Pancreas (tissue), 10 donors: ENCODE results near the gene CLIC5. TPM values are rescaled to one million over a fixed set of nuclear protein-coding genes. Genes with fewer than 3 reads are reported as not detected.

Source experiments
- ATAC-seq, 4 donors: fragments of 200-7000 bp; cut with Tn5 transposase; one replicate each; pipeline versions ENCODE4 v1.8.0 to v1.9.1; 2020; ENCODE audit warnings: mild to moderate bottlenecking in 4 of 4, moderate library complexity in 4 of 4
- DNase-seq, 6 donors: peaks; one replicate each; pipeline ENCODE4 v3.0.0-alpha.2; 2020
- FAIRE-seq: peaks from 2 replicates; lab custom pipeline; 2012; peaks lifted over from hg19 to GRCh38; lab: Jason Lieb, UNC
- H3K27ac ChIP-seq, 4 donors: fragments of 200-600 bp; sonication (generic); 1 replicate in 3 of 4; 2 replicates in 1 of 4; pipeline versions ENCODE4 v1.5.0 to v1.8.0; 2020
- H3K27me3 ChIP-seq, 4 donors: fragments of 200-600 bp; one replicate each; pipeline ENCODE4 v1.8.0; 2021
- H3K36me3 ChIP-seq, 3 donors: fragments of 200-600 bp; sonication (generic) in 1 of 3; one replicate each; pipeline versions ENCODE4 v1.5.0 to v1.8.0; 2020 to 2021
- H3K4me1 ChIP-seq, 3 donors: fragments of 200-600 bp; one replicate each; pipeline ENCODE4 v1.8.0; 2021
- H3K4me3 ChIP-seq, 4 donors: fragments of 200-600 bp; sonication (generic) in 2 of 4; one replicate each; pipeline versions ENCODE4 v1.5.0 to v1.8.0; 2020 to 2021
- H3K9me3 ChIP-seq, 4 donors: fragments of 200-600 bp; one replicate each; pipeline ENCODE4 v1.8.0; 2021
- WGBS, 2 donors: extraction: QIAGEN DNeasy Blood & Tissue Kit; methylation state at CpG; one replicate each; pipeline ENCODE4 v1.1.7; 2013; 5-methylcytosine and 5-hydroxymethylcytosine counted together
- intact Hi-C, 3 donors: fragments of 100-400 bp; cut with DNase I; formaldehyde crosslinking; loops; one replicate each; pipeline versions ENCODE4 v1.11.1 to v1.14.2; 2022
- polyA plus RNA-seq, 2 donors: library from polyadenylated mRNA; stranded (reverse); fragments of 200-250 nt; gene quantifications; one replicate each; pipeline ENCODE4 v1.2.3, GENCODE V29; 2013
- total RNA-seq, 6 donors: library from RNA; stranded (reverse); fragmentation: NEBNext Ultra II Directional in 4 of 6; extraction: Animal tissue kit (Norgen Biotek cat#: 25700) in 4 of 6; gene quantifications; one replicate each; pipeline versions ENCODE4 v1.2.1 to v1.2.4, GENCODE V29; 2021 to 2023
- TF ChIP-seq, protein P1 (sequence below), 4 donors: fragments of 200-600 bp; sonication (generic) in 3 of 4; IDR thresholded peaks; one replicate each; pipeline versions ENCODE4 v1.5.0 to v1.8.0; 2021; ENCODE audit warnings: antibody characterized with exemption in 4 of 4
- donor health status: healthy with polysubstance abuse.
- donor health status: DM: no; HTN: no; CAD: no; lungs with moderate emphysema.
- donor health status: DM: no; HTN: no; CAD: no.
- donor health status: control.
- donor health status: control.
- donor health status: Bipolar disorder and iron deficiency.
- donor health status: DM: yes; HTN: yes; CAD: no.
- donor health status: DM: no; HTN: no; CAD: no.
- donor health status: DM: no; HTN: no; CAD: no.
- donor health status: DM: yes; HTN: yes; CAD: no.

Gene CLIC5
- total and polyA plus RNA-seq, 8 donors = 0.53 to 2.1 (median 1.3) TPM

- H3K4me1 ChIP-seq = no peaks in the 10 kb centered on the region
- no peak overlapping the region for H3K27ac ChIP-seq
- 79 to 84% methylated on average over 5 of the region's 5 CpGs for WGBS, 2 donors
- H3K27me3 ChIP-seq = no peaks in the 10 kb centered on the region
- FAIRE-seq = no peak
- no peak for ATAC-seq
- intact Hi-C loops = no loop called here
- H3K9me3 ChIP-seq = no peaks in the 10 kb centered on the region
- TF ChIP-seq, protein P1, sequence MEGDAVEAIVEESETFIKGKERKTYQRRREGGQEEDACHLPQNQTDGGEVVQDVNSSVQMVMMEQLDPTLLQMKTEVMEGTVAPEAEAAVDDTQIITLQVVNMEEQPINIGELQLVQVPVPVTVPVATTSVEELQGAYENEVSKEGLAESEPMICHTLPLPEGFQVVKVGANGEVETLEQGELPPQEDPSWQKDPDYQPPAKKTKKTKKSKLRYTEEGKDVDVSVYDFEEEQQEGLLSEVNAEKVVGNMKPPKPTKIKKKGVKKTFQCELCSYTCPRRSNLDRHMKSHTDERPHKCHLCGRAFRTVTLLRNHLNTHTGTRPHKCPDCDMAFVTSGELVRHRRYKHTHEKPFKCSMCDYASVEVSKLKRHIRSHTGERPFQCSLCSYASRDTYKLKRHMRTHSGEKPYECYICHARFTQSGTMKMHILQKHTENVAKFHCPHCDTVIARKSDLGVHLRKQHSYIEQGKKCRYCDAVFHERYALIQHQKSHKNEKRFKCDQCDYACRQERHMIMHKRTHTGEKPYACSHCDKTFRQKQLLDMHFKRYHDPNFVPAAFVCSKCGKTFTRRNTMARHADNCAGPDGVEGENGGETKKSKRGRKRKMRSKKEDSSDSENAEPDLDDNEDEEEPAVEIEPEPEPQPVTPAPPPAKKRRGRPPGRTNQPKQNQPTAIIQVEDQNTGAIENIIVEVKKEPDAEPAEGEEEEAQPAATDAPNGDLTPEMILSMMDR (IDR thresholded peaks at IDR 0.05) = no peak
- no peak overlapping the region for H3K4me3 ChIP-seq
- H3K36me3 ChIP-seq = no peaks in the 10 kb centered on the region
- DNase-seq = peak in 1 of 6 donors; percentile 24
These were observed 178.7 kb downstream of the CLIC5 start for GRCh38 chr6:45836984-45837383.

DNA sequence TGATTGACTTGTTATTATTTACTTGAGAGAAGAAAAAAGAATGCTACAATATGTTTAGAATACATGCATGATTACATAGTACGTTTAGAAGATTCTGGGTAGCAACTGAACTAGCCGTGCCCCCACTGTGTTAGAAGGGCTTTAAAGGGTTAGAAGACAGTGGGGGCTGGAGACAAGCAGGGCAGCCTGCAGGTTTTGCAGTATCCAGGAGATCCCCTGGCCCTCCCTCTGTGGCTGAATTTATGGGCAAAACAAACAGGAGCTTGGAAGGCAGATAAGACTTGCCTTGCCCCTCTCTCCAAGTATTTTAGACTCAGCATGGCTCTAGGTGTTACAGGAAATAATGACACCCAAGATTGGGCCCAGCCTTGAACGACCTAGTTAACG lies 179.2 kb downstream of the CLIC5 start:
- WGBS, 2 donors = 78 to 83% methylated on average over 4 of the region's 4 CpGs
- no peak for DNase-seq

GRCh38 chr6:45835721-45836437 lies 179.8 kb downstream of the CLIC5 start:
- intact Hi-C loops = no loop called here
- FAIRE-seq = no peak
- 86 to 94% methylated on average over 4 of the region's 4 CpGs for WGBS, 2 donors

More for the DNA sequence above, 179.2 kb downstream of the CLIC5 start:
- FAIRE-seq (no peak), ATAC-seq (no peak)
- Histone ChIP-seq H3K4me3 (no peak overlapping the region), H3K27ac (no peak overlapping the region), H3K27me3 (no peaks in the 10 kb centered on the region), H3K9me3 (no peaks in the 10 kb centered on the region), H3K36me3 (no peaks in the 10 kb centered on the region), H3K4me1 (no peaks in the 10 kb centered on the region)
- TF ChIP-seq, protein P1 (IDR thresholded peaks at IDR 0.05) = no peak
- intact Hi-C loops = no loop called here

GRCh38 chr6:45832063-45832462 lies 183.6 kb downstream of the CLIC5 start:
- Histone ChIP-seq H3K27ac (no peak overlapping the region), H3K4me1 (no peaks in the 10 kb centered on the region), H3K9me3 (no peaks in the 10 kb centered on the region), H3K4me3 (no peak overlapping the region), H3K27me3 (no peaks in the 10 kb centered on the region), H3K36me3 (no peaks in the 10 kb centered on the region)
- TF ChIP-seq, protein P1 (IDR thresholded peaks at IDR 0.05) = no peak
- no peak for FAIRE-seq
- WGBS, 2 donors = 80 to 81% methylated on average over 5 of the region's 5 CpGs
- no peak for ATAC-seq
- no peak for DNase-seq
- intact Hi-C loops = no loop called here

More at GRCh38 chr6:45835721-45836437, 179.8 kb downstream of the CLIC5 start:
- ATAC-seq (no peak), DNase-seq (no peak)
- no peaks in the 10 kb centered on the region for H3K36me3 ChIP-seq
- no peak overlapping the region for H3K27ac ChIP-seq
- H3K4me1 ChIP-seq = no peaks in the 10 kb centered on the region
- H3K4me3 ChIP-seq = no peak overlapping the region
- no peaks in the 10 kb centered on the region for H3K27me3 ChIP-seq
- TF ChIP-seq, protein P1 (IDR thresholded peaks at IDR 0.05) = no peak
- no peaks in the 10 kb centered on the region for H3K9me3 ChIP-seq

Other genes with a start within 250 kb of the CLIC5 start
- gene ENPP4, start 114.1 kb upstream of the CLIC5 start, total RNA-seq = 10 to 100 TPM in 1 of 6 donors, 1 to 10 TPM in 5; 5.0 to 10.0 (median 6.7) TPM
- gene ENPP4, start 114.1 kb upstream of the CLIC5 start, polyA plus RNA-seq = 1 to 10 TPM; 2.8 to 9.9 TPM
- gene ENPP5, start 155.1 kb upstream of the CLIC5 start, total RNA-seq = 10 to 100 TPM in 1 of 6 donors, 1 to 10 TPM in 5; 3.4 to 12.4 (median 5.3) TPM
- 10 to 100 TPM in 1 of 2 donors, 1 to 10 TPM in 1; 2.7 to 12.3 TPM for gene ENPP5, start 155.1 kb upstream of the CLIC5 start, polyA plus RNA-seq